Measurements from ENCODE around the gene ADAM17.
"Not testable (repeated sequence)": the region's sequence is repeated elsewhere in the genome, so short reads cannot be mapped to it uniquely, and the experiment has no call there.

The ADAM17 gene

GRCh38 chr2:9560628-9561027 is 5.0 kb upstream of the ADAM17 start:
- DNase-seq, result no peak

DNA sequence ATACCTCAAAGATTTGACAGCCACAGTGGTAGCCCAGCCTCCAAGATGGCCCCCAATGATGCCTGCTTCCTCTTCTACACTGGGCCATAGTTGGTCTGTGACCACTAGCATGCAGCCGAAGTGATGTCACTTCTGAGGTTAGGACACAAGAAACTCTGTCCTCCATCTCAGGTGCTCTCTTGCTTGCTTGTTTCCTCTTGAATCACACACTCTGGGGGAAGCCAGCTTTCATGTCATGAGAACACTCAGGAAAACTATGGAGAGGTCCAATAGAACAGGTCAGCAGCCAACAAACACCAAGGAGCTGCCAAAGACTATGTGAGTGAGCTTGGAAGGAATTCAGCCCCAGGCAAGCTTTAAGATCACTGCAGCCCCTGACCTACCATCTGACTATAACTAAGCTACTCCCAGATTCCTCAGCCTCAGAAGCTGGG is 3.3 kb upstream of the ADAM17 start:
- DNase-seq, result no peak

DNA sequence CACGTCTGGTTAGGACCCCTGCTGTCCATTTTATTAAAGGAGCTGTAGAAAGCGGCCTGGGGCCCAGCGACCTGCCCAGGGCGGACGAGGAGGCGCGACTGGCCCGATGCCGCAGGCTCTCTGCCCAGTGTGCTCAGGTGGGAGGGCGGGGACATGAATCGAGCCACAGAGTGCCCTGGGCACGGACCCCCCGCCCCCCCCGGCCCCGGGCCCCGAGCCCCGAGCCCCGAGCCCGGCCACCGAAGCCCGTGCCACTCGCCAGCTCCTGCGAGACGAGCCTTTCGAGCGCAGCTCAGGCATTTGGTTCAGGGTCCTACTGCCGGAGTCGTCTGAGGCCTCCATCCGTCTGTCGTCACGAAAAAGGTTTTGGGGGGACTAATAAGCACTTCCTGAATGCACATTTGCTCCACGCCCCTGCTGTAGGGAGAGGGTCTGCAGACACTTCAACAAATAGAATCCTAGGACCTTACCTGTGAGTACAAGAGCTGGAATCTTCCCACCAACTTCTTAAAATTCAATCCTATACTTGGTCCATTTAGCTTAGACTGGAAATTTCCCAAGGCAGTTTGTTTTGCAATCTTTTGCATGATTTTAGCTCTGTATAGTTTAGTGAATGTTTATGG is 602 bp upstream of the ADAM17 start:
- no peak for DNase-seq

DNA sequence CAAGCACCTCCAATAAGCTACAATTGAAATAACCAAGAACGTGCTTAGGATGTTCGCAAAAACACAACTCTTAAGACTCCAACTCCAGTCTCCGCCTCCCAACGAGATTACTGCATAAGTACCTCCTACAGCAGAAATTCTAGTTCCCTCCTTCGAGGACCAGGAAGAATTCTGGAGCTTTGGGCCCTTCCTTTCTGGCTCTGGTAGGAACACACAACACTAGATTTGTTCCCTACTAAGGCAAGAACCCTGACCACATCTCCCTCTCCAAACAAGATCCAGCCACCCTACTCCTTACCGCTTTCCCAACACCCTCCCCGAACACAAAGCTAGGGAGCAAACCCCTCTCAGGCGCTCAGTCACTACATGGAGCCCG is 721 bp downstream of the ADAM17 start:
- peak; percentile 32 for DNase-seq

GRCh38 chr2:9552219-9553178 is 3.1 kb downstream of the ADAM17 start:
- no peak for DNase-seq

- DNase-seq, result not testable (repeated sequence)
Observed at GRCh38 chr2:9550859-9551391, 4.7 kb downstream of the ADAM17 start.

DNA sequence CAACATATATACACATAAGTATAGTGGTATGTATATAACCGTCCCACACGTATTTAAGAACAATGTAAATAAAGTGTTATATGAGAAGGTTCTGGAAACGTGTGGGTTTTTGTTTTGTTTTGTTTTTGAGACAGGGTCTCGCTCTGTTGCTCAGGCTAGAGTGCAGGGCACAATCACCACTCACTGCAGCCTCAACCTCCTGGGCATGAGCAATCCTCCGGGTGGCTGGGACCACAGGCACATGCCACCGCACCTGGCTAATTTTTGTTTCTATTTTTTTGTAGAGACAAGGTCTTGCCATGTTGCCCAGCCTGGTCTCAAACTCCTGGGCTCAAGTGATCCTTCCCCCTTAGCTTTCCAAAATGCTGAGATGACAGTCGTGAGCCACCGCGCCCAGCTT is 6.2 kb downstream of the ADAM17 start:
- DNase-seq, result no peak

- DNase-seq, result no peak
Observed at GRCh38 chr2:9548506-9548905, 7.1 kb downstream of the ADAM17 start.

DNA sequence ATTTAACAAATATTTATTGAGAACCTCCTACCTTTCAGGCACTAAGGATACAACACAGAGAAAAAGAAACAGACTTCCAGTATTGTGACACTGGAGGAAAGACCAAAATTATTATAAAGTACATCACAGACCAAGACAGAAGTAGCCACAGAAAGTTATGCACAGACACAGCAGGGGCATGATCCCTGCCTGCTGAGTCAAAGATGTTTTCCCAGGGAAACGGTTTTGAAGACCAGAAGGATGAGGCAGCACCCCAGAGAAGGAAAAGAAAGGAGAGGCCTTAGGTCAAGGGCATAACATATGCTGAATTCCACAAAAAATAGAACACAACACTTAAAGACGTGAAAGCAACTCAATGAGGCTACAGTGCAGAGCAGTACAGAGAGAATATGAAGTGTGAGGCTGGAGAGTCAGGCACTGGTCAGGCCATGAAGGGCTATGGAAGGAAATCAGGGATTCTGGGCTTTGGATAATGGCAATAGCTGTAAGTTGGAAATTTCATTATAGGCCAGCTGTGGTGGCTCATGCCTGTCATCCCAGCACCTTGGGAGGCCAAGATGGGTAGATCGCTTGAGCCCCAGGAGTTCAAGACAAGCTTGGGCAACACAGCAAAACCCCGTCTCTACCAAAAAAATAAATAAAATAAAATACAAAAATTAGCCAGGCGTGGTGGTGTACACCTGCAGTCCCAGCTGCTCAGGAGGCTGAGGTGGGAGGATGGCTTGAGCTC is 8.2 kb downstream of the ADAM17 start:
- no peak for DNase-seq

DNA sequence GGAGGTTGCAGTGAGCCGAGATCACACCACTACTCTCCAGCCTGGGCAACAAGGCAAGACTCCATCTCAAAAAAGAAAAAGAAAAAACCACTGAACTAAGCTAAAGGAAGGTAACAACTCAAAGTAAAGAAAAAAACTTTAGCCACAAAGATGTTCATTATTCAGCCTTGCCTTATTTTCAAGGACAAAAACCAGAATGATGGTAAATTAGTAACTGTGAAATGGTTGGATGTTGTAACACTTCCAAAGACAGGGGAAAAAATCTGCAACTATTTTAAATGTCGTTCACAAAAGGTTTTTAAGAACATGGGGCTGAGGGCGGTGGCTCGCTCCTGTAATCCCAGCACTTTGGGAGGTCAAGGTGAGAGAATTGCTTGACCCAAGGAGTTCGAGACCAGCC is 10.1 kb downstream of the ADAM17 start:
- no peak for DNase-seq

- no peak for DNase-seq
Observed at GRCh38 chr2:9543557-9543956, 12.1 kb downstream of the ADAM17 start.

GRCh38 chr2:9539531-9539930 is 16.1 kb downstream of the ADAM17 start:
- DNase-seq, result no peak

GRCh38 chr2:9538000-9538507 is 17.6 kb downstream of the ADAM17 start:
- no peak for DNase-seq

- DNase-seq, result no peak
Observed at GRCh38 chr2:9536504-9536903, 19.1 kb downstream of the ADAM17 start.

- no peak for DNase-seq
Observed at GRCh38 chr2:9535177-9535576, 20.5 kb downstream of the ADAM17 start.

GRCh38 chr2:9533663-9534062 is 22.0 kb downstream of the ADAM17 start:
- no peak for DNase-seq

- DNase-seq, result no peak
Observed at GRCh38 chr2:9532421-9532820, 23.2 kb downstream of the ADAM17 start.

GRCh38 chr2:9527995-9528787 is 27.4 kb downstream of the ADAM17 start:
- DNase-seq, result no peak

GRCh38 chr2:9525266-9525665 is 30.4 kb downstream of the ADAM17 start:
- DNase-seq, result no peak

GRCh38 chr2:9524291-9524690 is 31.3 kb downstream of the ADAM17 start:
- no peak for DNase-seq

GRCh38 chr2:9519250-9519649 is 36.4 kb downstream of the ADAM17 start:
- DNase-seq, result no peak

- no peak for DNase-seq
Observed at GRCh38 chr2:9518780-9519179, 36.9 kb downstream of the ADAM17 start.

All from NCI-H146 (cell line).